Lower leg skin (tissue), 3 donors: Measurements from ENCODE around the gene ABCA10.

Experiments
- CTCF ChIP-seq, 3 donors: fragments of 450-650 bp; IDR thresholded peaks; one replicate each; pipeline ENCODE4 v1.5.1; 2016; ENCODE audit warnings: antibody characterized with exemption in 3 of 3, mild to moderate bottlenecking in 3 of 3, moderate library complexity in 2 of 3
- POLR2A ChIP-seq, 2 donors: fragments of 450-650 bp; IDR thresholded peaks; one replicate each; pipeline ENCODE4 v1.6.1; 2016 to 2017; ENCODE audit warnings: antibody characterized with exemption in 2 of 2, mild to moderate bottlenecking in 1 of 2, moderate library complexity in 1 of 2

DNA sequence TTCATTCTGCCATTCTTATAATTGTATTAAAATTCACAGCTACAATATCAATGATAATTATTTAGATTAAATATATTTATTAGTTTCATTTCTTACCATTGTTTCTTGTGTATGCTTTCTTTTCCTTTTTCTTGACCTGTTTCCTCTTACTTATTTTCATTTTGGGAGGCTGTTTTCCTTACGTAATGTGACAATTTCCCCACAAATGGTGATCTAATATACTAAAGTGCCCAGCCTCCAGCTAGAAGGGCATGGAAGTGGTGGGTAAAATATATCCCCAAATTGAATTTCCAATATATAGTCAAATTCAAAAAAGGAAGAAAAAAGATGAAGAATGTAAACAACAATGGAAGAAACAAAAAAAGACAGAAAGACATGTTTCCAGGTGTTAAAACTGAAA, 85.5 kb downstream of the ABCA10 start:
- TF ChIP-seq CTCF (IDR thresholded peaks at IDR 0.05): no peak
- TF ChIP-seq POLR2A (IDR thresholded peaks at IDR 0.05): no peak
